ENCODE data around the gene UFD1. TPM values are rescaled to one million over a fixed set of nuclear protein-coding genes. Genes with fewer than 3 reads are reported as not detected.
A peak's percentile ranks its signal among the peaks of the same experiment; 100 is the strongest.

Gene UFD1
- total RNA-seq, 1 donor from 2014 or later: 82.5 TPM

GRCh38 chr22:19429950-19430889 lies 48.8 kb downstream of the UFD1 start:
- peak; percentile 29 to 39 for DNase-seq (ENCODE audit: low read depth in 2 of 2)

GRCh38 chr22:19424186-19424500 lies 54.9 kb downstream of the UFD1 start:
- no peak for DNase-seq (ENCODE audit: low read depth in 2 of 2)

- DNase-seq (ENCODE audit: low read depth in 2 of 2): no peak
Measured at GRCh38 chr22:19422440-19423301, 56.3 kb downstream of the UFD1 start.

GRCh38 chr22:19420321-19420720 lies 58.7 kb downstream of the UFD1 start:
- DNase-seq (ENCODE audit: low read depth in 2 of 2): no peak

- peak; percentile 14 to 62 for DNase-seq (ENCODE audit: low read depth in 2 of 2)
Measured at GRCh38 chr22:19419464-19420178, 59.4 kb downstream of the UFD1 start.

- DNase-seq (ENCODE audit: low read depth in 2 of 2): no peak
Measured at GRCh38 chr22:19419086-19419463, 59.9 kb downstream of the UFD1 start.

- DNase-seq (ENCODE audit: low read depth in 2 of 2): no peak
Measured at GRCh38 chr22:19412923-19413322, 66.1 kb downstream of the UFD1 start.

GRCh38 chr22:19412478-19412877 lies 66.5 kb downstream of the UFD1 start:
- no peak for DNase-seq (ENCODE audit: low read depth in 2 of 2)

GRCh38 chr22:19411690-19412045 lies 67.3 kb downstream of the UFD1 start:
- DNase-seq (ENCODE audit: low read depth in 2 of 2): no peak

- no peak for DNase-seq (ENCODE audit: low read depth in 2 of 2)
Measured at GRCh38 chr22:19410941-19411689, 67.9 kb downstream of the UFD1 start.

- DNase-seq (ENCODE audit: low read depth in 2 of 2): no peak
Measured at GRCh38 chr22:19407649-19408606, 71.1 kb downstream of the UFD1 start.

- no peak for DNase-seq (ENCODE audit: low read depth in 2 of 2)
Measured at GRCh38 chr22:19406846-19407245, 72.1 kb downstream of the UFD1 start.

GRCh38 chr22:19406281-19406811 lies 72.6 kb downstream of the UFD1 start:
- no peak for DNase-seq (ENCODE audit: low read depth in 2 of 2)

- no peak for DNase-seq (ENCODE audit: low read depth in 2 of 2)
Measured at GRCh38 chr22:19405652-19406051, 73.3 kb downstream of the UFD1 start.

- no peak for DNase-seq (ENCODE audit: low read depth in 2 of 2)
Measured at GRCh38 chr22:19405133-19405532, 73.9 kb downstream of the UFD1 start.

GRCh38 chr22:19404676-19405075 lies 74.3 kb downstream of the UFD1 start:
- no peak for DNase-seq (ENCODE audit: low read depth in 2 of 2)

GRCh38 chr22:19402642-19403191 lies 76.3 kb downstream of the UFD1 start:
- no peak for DNase-seq (ENCODE audit: low read depth in 2 of 2)

GRCh38 chr22:19401483-19401882 lies 77.5 kb downstream of the UFD1 start:
- DNase-seq (ENCODE audit: low read depth in 2 of 2): peak in 1 of 2 donors; percentile 84

- DNase-seq (ENCODE audit: low read depth in 2 of 2): no peak
Measured at GRCh38 chr22:19400881-19401280, 78.1 kb downstream of the UFD1 start.
